Kidney epithelial cell (primary cell): Measurements from ENCODE around the gene MEGF11. TPM values are rescaled to one million over a fixed set of nuclear protein-coding genes. Genes with fewer than 3 reads are reported as not detected.

Source experiments
- DNase-seq: peaks from one replicate; pipeline ENCODE4 v3.0.0-alpha.2; 2010; ENCODE audit warnings: low read depth
- H3K27me3 ChIP-seq: 2 replicates; pipeline ENCODE4 v1.6.0; 2011; ENCODE audit warnings: low read length; ENCODE audit not compliant: control insufficient read depth, insufficient read depth
- H3K36me3 ChIP-seq: 2 replicates; pipeline ENCODE4 v1.5.1; 2011; ENCODE audit warnings: low read length; ENCODE audit not compliant: control insufficient read depth, insufficient read depth
- H3K4me3 ChIP-seq: 2 replicates; pipeline ENCODE4 v1.5.1; 2011; ENCODE audit warnings: low read depth, mild to moderate bottlenecking, control low read depth, low read length
- CTCF ChIP-seq: IDR thresholded peaks from 2 replicates; pipeline ENCODE4 v1.5.1; 2011; ENCODE audit warnings: mild to moderate bottlenecking, moderate library complexity, low read length, control low read depth, inconsistent platforms; ENCODE audit not compliant: insufficient read depth, poor library complexity, severe bottlenecking
- total RNA-seq: library from RNA; depleted of rRNA; stranded (reverse); fragments of >200 nt; gene quantifications from 2 replicates; pipeline ENCODE4 v1.2.3, GENCODE V29; 2015

Gene MEGF11
- total RNA-seq, 1 donor from 2014 or later = 0.63 TPM

GRCh38 chr15:66142285-66142684, 111.3 kb downstream of the MEGF11 start:
- H3K4me3 ChIP-seq = no peak overlapping the region
- H3K36me3 ChIP-seq = no peaks in the 10 kb centered on the region
- no peak for DNase-seq
- no peak for TF ChIP-seq CTCF
- peaks cover 4% of the 10 kb centered on the region for H3K27me3 ChIP-seq

GRCh38 chr15:66139591-66140207, 113.9 kb downstream of the MEGF11 start:
- H3K4me3 ChIP-seq = no peak overlapping the region
- no peak for DNase-seq
- no peaks in the 10 kb centered on the region for H3K36me3 ChIP-seq
- no peak for TF ChIP-seq CTCF
- peaks cover 4% of the 10 kb centered on the region for H3K27me3 ChIP-seq

GRCh38 chr15:66138892-66139590, 114.5 kb downstream of the MEGF11 start:
- H3K4me3 ChIP-seq = no peak overlapping the region
- DNase-seq = peak; percentile 16
- TF ChIP-seq CTCF = no peak
- H3K27me3 ChIP-seq = peaks cover 4% of the 10 kb centered on the region
- no peaks in the 10 kb centered on the region for H3K36me3 ChIP-seq

- H3K4me3 ChIP-seq = no peak overlapping the region
- H3K27me3 ChIP-seq = peaks cover 2% of the 10 kb centered on the region
- TF ChIP-seq CTCF = no peak
- no peaks in the 10 kb centered on the region for H3K36me3 ChIP-seq
- DNase-seq = no peak
These were observed 115.3 kb downstream of the MEGF11 start for GRCh38 chr15:66138096-66138783.

- no peak for DNase-seq
- TF ChIP-seq CTCF = no peak
- H3K36me3 ChIP-seq = no peaks in the 10 kb centered on the region
- no peak overlapping the region for H3K4me3 ChIP-seq
- H3K27me3 ChIP-seq = no peaks in the 10 kb centered on the region
These were observed 116.6 kb downstream of the MEGF11 start for GRCh38 chr15:66136948-66137347.
